ENCODE data around the gene DNAJC8. TPM values are rescaled to one million over a fixed set of nuclear protein-coding genes. Genes with fewer than 3 reads are reported as not detected.

Gene DNAJC8
- total and polyA plus RNA-seq, 2 of the 8 experiments (the other 6 are each of a cell fraction or from before 2014, with no cell fraction given): 116 to 134 TPM

GRCh38 chr1:28213315-28213714 is 19.5 kb downstream of the DNAJC8 start:
- H4K20me1 ChIP-seq (replicated peaks in 1 of 2; ENCODE audit: control insufficient read depth in 1 of 2, insufficient read depth in 2 of 2, low read length in 2 of 2): peaks cover 0 to 3% of the 10 kb centered on the region in 2 experiments
- POLR2A ChIA-PET (ENCODE audit: partially characterized antibody): interaction anchor here (0.7 to 1.2 kb wide), 3 partner anchors 15 to 143 kb away, joined by 3 read pairs; no protein-coding TSS in a partner anchor
- H3K18ac ChIP-seq (ENCODE audit: extremely low read depth, low read length): no peak overlapping the region
- H2BK15ac ChIP-seq (ENCODE audit: low read length): no peak overlapping the region
- no peak overlapping the region for H2AK5ac ChIP-seq (ENCODE audit: low read depth, low read length)
- FAIRE-seq (no peak), DNase-seq (ENCODE audit: low read depth in 1 of 2, low spot score in 2 of 2) (no peak)
- no peak overlapping the region for H3K23ac ChIP-seq (ENCODE audit: insufficient read length)
- no peak overlapping the region for H2AFZ ChIP-seq (ENCODE audit: low read length)
- H3K23me2 ChIP-seq (ENCODE audit: low read depth, low read length): no peaks in the 10 kb centered on the region
- H3K4ac ChIP-seq (replicated peaks; ENCODE audit: insufficient read length, low read depth, low read length): no peak overlapping the region
- H3K79me1 ChIP-seq (ENCODE audit: low read depth, low read length): no peaks in the 10 kb centered on the region; the same call in 1 of the 2 replicates
- H3K4me2 ChIP-seq (ENCODE audit: insufficient read depth in 1 of 2, low read depth in 2 of 2, low read length in 2 of 2): no peak overlapping the region
- H3K56ac ChIP-seq (replicated peaks; ENCODE audit: insufficient read length, low read depth, low read length): no peak overlapping the region
- no peak overlapping the region for H4K5ac ChIP-seq (ENCODE audit: insufficient read length, low read depth, low read length)
- no peak overlapping the region for H2BK120ac ChIP-seq (replicated peaks; ENCODE audit: low read depth, low read length)
- H3K9ac ChIP-seq (replicated peaks in 1 of 4; ENCODE audit: extremely low read depth in 1 of 4, low read depth in 3 of 4, low read length in 3 of 4): no peak overlapping the region
- H3K14ac ChIP-seq (ENCODE audit: insufficient read length): no peak overlapping the region
- no peaks in the 10 kb centered on the region for H3K4me1 ChIP-seq (replicated peaks in 1 of 4; ENCODE audit: control insufficient read depth in 3 of 4, insufficient read depth in 4 of 4, low read length in 3 of 4)
- no peak overlapping the region for H2BK20ac ChIP-seq (ENCODE audit: low read length)
- H3K79me2 ChIP-seq (ENCODE audit: control insufficient read depth in 1 of 2, insufficient read depth in 2 of 2, low read length in 2 of 2): 0 out of 4 replicates have a peak, but pooled peaks cover 0 to 7% of the 10 kb centered on the region in 2 experiments
- no peak overlapping the region for H3K4me3 ChIP-seq (ENCODE audit: extremely low read depth in 1 of 4, insufficient read depth in 2 of 4, low read depth in 3 of 4, low read length in 4 of 4)
- CTCF ChIA-PET (ENCODE audit: partially characterized antibody): interaction anchor here (0.6 to 1.9 kb wide), 5 partner anchors 17 to 355 kb away, joined by 3 to 6 read pairs (median 4); no protein-coding TSS in a partner anchor
- no peak overlapping the region for H4K8ac ChIP-seq (ENCODE audit: extremely low read depth, insufficient read depth, low read length)
- TF ChIP-seq PHF8 (conservative IDR thresholded peaks at IDR 0.05; ENCODE audit: low read depth, low read length): no peak
- no peak for TF ChIP-seq SIX5 (IDR thresholded peaks at IDR 0.05; ENCODE audit: low read depth, low read length)
- no peak for TF ChIP-seq POLR2A (IDR thresholded peaks at IDR 0.05; ENCODE audit: control extremely low read depth in 1 of 2, low read depth in 2 of 2, low read length in 2 of 2)
- TF ChIP-seq YY1 (IDR thresholded peaks at IDR 0.05; ENCODE audit: low read depth, low read length): no peak
- H4K91ac ChIP-seq (replicated peaks; ENCODE audit: insufficient read length, low read length): no peak overlapping the region
- WGBS, 2 experiments (ENCODE audit: extremely low coverage in 1 of 2, insufficient coverage in 1 of 2, insufficient read length in 1 of 2, insufficient replicate concordance in 2 of 2, low coverage in 1 of 2, low lambda C conversion rate in 2 of 2, missing lambda C conversion rate in 1 of 2): 46% methylated on average over 2 of the region's 2 CpGs; no CpG with 5 or more reads in 1 of the 2 experiments
- no peak overlapping the region for H2BK12ac ChIP-seq (ENCODE audit: low read depth, low read length)
- H2BK5ac ChIP-seq (ENCODE audit: low read depth, low read length): no peak overlapping the region
- no peaks in the 10 kb centered on the region for H3K27me3 ChIP-seq (replicated peaks in 1 of 4; ENCODE audit: control insufficient read depth in 3 of 4, extremely low read depth in 1 of 4, insufficient read depth in 3 of 4, low read length in 3 of 4)
- H3K36me3 ChIP-seq (ENCODE audit: control insufficient read depth in 2 of 4, insufficient read depth in 4 of 4, low read length in 3 of 4): peaks cover 6 to 40% (median 18%) of the 10 kb centered on the region in 4 experiments; a peak in 7 of 8 replicates
- no peaks in the 10 kb centered on the region for H3K9me3 ChIP-seq (ENCODE audit: insufficient read depth in 2 of 2, low read depth in 1 of 2, low read length in 1 of 2)
- H3K27ac ChIP-seq (ENCODE audit: low read depth, low read length): no peak overlapping the region
